ENCODE results near the gene FASTK.

The FASTK gene

DNA sequence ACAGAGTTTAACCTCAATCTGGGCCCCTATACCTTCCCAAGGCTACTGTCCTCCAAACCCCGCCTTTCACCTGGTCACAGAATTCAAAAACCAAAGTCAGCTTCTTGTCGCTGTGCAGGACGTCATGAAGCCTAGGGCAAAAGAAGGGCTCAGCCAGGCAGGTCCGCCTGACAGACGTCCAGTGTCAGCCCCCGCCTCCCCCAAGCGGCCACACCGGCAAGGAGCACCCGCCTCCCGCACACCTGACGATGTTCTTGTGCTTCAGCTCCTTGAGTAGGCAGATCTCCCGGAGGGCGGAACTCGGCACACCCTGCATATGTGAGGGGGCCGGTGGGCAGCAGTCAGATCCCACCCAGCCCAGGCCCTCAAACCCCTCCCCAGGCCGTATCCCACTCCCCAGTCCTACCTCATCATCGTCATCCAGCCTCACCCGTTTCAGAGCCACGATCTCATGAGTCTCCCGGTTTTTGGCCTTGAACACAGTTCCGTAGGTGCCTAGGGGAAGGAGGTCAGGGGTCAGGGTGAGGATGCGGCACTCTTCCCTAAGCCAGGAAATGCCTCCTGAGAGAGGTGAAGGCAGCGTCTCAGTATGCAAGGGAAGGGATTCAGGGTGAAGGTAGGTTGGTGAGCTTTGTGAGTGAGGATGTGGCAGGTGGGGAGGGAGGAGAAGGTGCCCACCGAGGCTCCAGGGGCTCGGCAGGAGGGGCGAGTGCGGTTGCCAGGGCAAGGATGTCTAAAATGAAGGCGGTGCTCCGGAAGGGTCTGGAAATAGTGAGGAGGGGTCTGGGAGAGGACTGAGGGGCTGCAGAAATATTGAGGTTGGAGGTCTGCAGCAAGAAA is 23.7 kb downstream of the FASTK start:
- TF ChIP-seq, protein P1, sequence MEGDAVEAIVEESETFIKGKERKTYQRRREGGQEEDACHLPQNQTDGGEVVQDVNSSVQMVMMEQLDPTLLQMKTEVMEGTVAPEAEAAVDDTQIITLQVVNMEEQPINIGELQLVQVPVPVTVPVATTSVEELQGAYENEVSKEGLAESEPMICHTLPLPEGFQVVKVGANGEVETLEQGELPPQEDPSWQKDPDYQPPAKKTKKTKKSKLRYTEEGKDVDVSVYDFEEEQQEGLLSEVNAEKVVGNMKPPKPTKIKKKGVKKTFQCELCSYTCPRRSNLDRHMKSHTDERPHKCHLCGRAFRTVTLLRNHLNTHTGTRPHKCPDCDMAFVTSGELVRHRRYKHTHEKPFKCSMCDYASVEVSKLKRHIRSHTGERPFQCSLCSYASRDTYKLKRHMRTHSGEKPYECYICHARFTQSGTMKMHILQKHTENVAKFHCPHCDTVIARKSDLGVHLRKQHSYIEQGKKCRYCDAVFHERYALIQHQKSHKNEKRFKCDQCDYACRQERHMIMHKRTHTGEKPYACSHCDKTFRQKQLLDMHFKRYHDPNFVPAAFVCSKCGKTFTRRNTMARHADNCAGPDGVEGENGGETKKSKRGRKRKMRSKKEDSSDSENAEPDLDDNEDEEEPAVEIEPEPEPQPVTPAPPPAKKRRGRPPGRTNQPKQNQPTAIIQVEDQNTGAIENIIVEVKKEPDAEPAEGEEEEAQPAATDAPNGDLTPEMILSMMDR (conservative IDR thresholded peaks at IDR 0.05; ENCODE audit: control insufficient read depth, insufficient read depth, low read depth, low read length), result no peak
- DNase-seq (ENCODE audit: low read depth), result no peak
- H3K4me3 ChIP-seq (ENCODE audit: control insufficient read depth, low read depth, low read length), result peak overlapping the region; percentile 78

DNA sequence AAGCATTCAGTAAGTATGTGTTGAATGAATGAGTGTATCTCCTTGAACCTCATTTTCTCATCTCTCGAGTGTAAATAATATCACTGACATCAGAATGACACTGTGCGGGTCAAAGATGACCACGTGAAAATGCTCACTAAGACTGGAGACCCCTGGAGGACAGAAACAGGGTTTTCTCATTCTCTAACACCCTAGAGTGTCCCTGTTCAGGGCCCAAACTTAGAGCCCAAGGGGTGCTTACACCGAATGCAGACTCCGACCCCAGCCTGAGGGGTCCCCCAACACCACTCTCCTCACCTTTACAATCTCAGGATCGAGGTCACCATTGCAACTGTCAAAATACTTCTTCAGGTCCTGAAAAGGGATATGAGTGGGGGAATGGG is 24.3 kb downstream of the FASTK start:
- TF ChIP-seq, protein P1 (conservative IDR thresholded peaks at IDR 0.05; ENCODE audit: control insufficient read depth, insufficient read depth, low read depth, low read length), result no peak
- H3K4me3 ChIP-seq (ENCODE audit: control insufficient read depth, low read depth, low read length), result no peak overlapping the region
- DNase-seq (ENCODE audit: low read depth), result no peak

DNA sequence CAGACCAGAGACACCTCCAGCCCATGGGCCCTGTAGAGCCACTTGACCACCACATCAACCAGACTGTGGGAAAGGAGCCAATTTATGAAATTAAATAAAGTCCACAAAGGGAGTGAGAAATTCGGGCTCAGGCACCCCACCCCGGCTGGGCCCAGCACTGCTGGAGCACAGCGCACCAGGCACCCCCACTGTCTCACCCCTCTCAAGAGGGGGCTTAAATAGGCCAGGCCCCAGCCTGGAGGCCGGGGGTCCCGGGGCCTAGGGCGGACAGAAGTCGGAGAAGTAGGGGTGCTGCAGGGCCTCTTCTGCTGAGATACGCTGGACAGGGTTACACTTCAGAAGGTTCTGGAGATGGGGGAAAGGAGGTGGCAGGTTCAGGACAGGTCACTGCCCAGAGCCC is 26.9 kb downstream of the FASTK start:
- TF ChIP-seq, protein P1 (conservative IDR thresholded peaks at IDR 0.05; ENCODE audit: control insufficient read depth, insufficient read depth, low read depth, low read length), result no peak
- no peak for DNase-seq (ENCODE audit: low read depth)
- H3K4me3 ChIP-seq (ENCODE audit: control insufficient read depth, low read depth, low read length), result no peak overlapping the region

DNA sequence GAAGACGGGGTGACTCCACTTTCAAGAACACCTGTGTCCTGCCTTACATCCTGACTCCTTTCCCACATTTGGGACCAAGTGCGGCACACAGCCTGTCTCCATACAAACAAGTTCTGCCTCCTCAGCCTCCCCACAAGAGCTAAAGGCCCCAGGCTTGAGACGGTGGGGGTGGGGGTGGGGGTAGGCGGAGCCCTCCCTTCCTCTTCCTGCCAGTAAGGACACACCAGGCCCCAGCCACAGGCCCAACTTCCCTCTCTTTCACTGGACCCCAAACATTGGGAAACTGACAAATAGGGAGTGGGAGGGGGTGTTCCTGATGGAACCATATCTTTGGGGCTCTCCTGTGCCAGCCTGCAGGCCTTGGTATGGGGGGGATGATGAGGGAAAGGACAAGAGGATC is 27.5 kb downstream of the FASTK start:
- TF ChIP-seq, protein P1 (conservative IDR thresholded peaks at IDR 0.05; ENCODE audit: control insufficient read depth, insufficient read depth, low read depth, low read length), result no peak
- no peak overlapping the region for H3K4me3 ChIP-seq (ENCODE audit: control insufficient read depth, low read depth, low read length)
- no peak for DNase-seq (ENCODE audit: low read depth)

DNA sequence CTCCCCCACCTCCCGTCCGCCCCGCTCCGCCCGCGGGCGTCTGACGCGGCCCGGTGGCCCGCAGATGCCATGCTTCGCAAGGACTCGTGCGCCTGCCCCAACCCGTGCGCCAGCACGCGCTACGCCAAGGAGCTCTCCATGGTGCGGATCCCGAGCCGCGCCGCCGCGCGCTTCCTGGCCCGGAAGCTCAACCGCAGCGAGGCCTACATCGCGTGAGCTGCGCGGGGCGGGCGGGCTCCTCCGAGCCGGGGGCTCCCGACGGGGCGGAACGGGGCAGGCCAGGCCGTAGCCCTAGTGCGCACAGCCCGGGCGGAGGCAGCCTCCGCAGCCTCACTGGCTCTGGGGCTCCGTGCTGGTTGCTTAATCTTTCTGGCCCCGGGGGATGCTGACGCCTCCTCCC is 29.5 kb downstream of the FASTK start:
- peak; percentile 61 for DNase-seq (ENCODE audit: low read depth)

DNA sequence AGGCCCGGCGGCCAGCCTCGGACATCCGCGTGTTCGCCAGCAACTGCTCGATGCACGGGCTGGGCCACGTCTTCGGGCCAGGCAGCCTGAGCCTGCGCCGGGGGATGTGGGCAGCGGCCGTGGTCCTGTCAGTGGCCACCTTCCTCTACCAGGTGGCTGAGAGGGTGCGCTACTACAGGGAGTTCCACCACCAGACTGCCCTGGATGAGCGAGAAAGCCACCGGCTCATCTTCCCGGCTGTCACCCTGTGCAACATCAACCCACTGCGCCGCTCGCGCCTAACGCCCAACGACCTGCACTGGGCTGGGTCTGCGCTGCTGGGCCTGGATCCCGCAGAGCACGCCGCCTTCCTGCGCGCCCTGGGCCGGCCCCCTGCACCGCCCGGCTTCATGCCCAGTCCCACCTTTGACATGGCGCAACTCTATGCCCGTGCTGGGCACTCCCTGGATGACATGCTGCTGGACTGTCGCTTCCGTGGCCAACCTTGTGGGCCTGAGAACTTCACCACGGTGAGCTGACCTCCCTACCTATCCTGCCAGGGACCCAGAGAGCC is 31.6 kb downstream of the FASTK start:
- TF ChIP-seq, protein P1 (conservative IDR thresholded peaks at IDR 0.05; ENCODE audit: control insufficient read depth, insufficient read depth, low read depth, low read length), result no peak
- H3K4me3 ChIP-seq (ENCODE audit: control insufficient read depth, low read depth, low read length), result no peak overlapping the region
- no peak for DNase-seq (ENCODE audit: low read depth)

More for the DNA sequence above, 29.5 kb downstream of the FASTK start:
- TF ChIP-seq, protein P1 (conservative IDR thresholded peaks at IDR 0.05; ENCODE audit: control insufficient read depth, insufficient read depth, low read depth, low read length), result no peak
- H3K4me3 ChIP-seq (ENCODE audit: control insufficient read depth, low read depth, low read length), result no peak overlapping the region

Data from fibroblast of mammary gland (primary cell).